DMS114 treated with DMSO at 0.1 percent for 48 hours (cell line): Measurements from ENCODE around the gene MAPK1.
"Not testable (repeated sequence)": the region's sequence is repeated elsewhere in the genome, so short reads cannot be mapped to it uniquely, and the experiment has no call there.

ENCODE experiments used
- DNase-seq: peaks from one replicate; lab custom pipeline; 2025; ENCODE audit not compliant: unreplicated experiment; lab: John Stamatoyannopoulos, UW

Gene MAPK1

DNA sequence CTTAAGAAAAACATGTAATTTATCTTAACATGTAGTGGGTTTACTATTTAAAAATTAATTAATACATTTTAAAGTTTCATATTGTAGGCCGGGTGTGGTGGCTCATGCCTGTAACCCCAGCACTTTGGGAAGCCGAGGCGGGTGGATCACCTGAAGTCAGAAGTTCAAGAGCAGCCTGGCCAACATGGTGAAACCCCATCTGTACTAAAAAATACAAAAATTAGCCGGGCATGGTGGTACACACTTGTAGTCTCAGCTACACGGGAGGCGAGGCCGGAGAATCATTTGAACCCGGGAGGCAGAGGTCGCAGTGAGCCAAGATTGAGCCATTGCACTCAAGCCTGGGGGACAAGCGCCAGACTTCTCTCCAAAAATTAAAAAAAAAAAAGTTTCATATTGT lies 73.7 kb downstream of the MAPK1 start:
- DNase-seq, result not testable (repeated sequence)

DNA sequence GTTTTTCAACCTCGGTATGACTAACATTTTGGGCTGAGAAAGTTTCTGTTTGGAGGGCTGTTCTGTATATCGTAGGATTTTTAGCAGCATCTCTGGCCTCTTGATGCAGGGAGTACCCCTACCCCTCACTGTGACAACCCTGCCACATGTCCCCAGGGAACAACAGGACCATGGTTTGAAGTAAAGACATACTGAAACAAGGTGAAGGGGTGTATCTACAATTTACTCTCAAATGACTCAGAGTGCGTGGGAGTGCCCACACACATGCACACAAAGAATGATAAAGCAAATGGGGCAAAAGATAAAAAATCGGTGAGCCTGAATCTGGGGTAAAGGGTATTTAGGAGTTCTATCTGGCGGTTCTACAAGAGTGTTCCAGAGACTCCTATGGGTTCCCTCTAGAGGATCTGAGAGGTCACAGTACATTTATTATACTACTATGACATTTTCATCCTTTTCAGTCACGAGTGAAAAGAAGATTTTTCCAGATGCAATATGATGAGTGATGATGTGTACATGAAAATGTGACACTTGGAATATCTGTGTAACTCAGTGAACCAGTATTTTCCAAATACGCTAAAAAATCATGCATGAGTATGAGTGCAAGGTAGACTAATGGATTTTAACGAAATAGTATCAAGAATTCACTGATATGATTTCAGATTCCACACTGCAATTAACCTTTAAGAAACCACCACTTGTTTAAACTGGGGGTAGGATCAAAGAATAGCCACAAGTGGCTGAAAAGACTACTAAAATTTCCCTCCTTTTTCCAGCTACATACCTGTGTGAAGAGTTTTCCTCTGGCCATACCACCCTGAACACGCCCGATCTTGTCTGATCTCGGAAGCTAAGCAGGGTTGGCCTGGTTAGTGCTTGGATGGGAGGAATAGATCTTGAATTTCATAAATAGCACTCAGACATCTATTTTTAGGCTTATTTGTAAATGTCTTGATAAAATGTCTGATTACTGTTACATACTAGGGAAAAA lies 75.5 kb downstream of the MAPK1 start:
- no peak for DNase-seq

DNA sequence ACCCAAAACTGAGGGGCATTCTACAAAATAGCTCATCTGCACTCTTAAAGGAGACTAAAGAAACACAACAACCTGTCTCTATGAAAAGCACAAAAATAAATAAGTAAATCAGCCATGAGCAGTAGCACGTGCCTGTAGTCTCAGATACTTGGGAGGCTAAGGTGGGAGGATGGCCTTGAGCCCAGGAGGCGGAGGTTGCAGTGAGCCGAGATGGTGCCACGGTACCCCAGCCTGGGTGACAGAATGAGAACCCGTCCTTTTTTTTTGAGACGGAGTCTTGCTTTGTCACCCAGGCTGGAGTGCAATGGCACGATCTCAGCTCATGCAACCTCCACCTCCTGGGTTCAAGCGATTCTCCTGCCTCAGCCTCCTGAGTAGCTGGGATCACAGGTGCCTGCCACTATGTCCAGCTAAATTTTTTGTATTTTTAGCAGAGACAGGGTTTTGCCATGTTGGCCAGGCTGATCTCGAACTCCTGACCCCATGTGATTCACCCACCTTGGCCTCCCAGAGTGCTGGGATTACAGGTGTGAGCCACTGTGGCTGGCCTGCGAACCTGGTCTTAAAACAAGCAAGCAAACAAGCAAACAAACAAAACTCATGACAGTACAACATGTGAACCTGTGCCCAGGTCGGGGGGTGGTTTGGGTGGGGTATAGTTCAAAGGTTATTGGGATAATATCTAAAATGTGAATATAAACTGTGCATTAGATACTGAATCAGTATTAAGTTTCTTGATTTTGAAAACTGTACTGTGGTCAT lies 76.4 kb downstream of the MAPK1 start:
- DNase-seq, result not testable (repeated sequence)

DNA sequence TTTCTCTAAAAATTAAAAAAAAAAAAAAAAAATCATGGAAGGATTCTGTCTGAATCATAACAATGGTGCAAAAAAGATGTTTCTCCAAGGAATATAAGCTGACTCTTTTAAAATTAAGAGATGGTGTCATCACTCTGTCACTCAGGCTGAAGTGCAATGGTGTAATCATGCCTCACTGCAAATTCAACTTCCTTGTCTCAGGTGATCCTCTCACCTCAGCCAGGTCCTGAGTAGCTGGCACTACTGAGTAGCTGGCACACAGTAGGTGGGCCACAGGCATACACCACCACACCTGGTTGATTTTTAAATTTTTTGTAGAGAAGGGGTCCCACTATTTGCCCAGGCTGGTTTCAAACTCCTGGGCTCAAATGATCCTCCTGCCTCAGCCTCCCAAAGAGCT lies 77.1 kb downstream of the MAPK1 start:
- DNase-seq, result no peak

DNA sequence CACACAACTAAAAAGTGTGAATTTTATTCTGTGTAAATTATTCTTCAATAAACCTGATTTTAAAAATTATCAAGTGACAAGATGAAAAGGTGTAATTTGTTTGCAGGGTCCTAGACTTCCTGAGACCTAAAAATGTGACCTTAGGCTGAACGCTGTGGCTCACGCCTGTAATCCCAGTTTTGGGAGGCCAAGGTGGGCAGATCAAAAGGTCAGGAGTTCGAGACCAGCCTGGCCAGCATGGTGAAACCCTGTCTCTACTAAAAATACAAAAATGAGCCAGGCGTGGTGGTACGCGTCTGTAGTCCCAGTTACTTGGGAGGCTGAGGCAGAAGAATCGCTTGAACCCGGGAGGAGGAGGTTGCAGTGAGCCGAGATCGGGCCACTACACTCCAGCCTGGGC lies 79.9 kb downstream of the MAPK1 start:
- DNase-seq, result not testable (repeated sequence)

DNA sequence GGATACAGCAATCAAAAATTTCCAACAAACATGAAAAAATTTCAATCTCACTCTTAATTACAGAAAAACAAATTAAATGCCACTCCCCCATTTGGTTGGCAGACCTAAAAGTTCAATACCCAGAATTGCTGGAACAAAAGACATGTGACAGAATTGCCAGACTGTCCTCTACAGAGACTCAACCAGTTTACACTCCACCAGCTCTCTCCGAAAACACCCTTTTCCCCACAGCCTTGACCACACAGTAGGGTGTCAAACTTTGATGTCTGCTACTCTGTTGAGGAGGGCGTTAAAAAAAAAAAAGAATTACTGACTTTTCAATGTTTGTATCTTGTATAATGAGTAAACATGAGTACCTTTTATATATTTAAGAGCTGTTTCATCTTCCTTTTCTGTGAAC lies 87.2 kb downstream of the MAPK1 start:
- DNase-seq, result no peak

DNA sequence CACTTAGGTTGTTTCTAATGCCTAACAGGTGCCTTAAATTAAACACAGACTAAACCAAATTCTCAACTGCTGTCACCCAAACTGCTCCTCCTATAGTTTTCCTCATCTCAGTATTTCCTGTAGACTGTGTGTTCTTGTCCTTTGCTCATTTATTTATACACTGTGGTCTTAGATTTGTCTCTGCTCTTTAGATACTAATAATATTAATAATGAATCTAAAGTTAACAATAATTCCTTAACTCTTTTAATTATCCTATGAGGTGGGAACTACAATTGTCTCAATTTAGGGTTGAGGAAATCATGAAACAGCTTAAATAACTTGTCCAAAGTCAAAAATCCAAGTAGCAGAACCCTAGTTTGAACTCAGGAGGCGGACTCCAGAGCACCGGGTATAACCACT lies 88.0 kb downstream of the MAPK1 start:
- DNase-seq, result no peak

DNA sequence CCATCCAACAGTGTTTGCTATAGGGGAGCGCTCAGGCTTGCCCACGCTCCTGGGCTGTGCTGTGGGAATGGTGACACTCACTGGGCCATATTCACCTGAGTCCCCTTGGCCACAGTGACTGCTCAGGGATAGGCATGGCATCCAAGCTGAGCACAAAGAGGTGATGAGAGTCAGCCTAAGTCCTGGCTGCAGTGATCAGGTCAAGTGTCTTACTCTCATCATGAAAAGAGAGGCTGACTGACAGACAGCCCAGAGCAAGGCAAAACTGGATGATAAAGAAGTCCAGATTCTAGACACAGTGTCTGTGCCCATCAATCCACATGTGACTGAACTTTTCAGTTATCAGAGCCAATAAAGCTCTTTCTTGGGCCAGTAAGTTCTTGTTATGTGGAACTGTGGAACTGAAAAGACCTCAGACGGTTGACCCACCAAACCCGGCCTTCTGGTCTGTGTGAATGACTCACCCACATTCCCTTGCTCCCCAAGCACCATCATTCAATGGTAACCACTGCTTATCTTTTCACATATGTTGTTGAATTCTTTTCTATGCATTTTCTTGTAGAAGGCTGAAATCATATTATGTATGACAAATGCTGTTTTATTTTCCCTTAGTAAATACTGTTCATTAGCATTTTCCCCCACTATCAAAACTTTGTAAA lies 88.6 kb downstream of the MAPK1 start:
- no peak for DNase-seq

DNA sequence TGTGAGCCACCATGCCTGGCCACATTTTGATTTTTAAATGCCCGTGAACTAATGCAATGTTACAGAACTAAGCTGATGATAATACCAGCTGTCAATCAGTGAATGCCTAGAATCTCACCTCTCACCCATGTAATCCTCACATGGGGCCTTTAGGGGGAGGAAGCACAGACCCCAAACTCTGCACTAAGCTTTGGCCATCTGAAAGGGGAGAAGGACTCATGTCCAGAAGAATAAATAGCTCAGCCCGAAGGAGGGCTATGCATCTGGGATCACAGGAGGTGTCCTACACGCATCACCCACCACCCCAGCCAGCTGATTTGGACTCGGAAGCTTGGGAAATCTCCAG lies 95.8 kb downstream of the MAPK1 start:
- DNase-seq, result no peak

DNA sequence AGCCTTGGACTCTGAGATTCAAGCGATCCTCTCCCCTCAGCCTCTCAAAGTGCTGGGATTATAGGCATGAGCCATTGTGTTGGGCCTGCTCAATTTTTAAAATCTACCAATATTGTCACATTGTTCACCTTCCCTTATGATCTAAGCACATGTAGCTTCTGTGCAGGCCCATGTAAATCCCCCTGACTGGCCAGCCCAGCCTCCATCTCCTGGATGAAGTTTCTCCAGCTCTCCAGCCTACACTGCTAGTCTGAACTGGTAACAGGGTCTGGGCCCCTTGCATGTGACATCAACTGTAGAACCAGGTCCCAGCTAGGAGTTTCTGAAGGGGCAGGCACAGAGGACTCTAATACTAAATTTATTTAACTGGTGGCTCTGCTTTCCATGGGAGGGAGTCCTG lies 99.0 kb downstream of the MAPK1 start:
- no peak for DNase-seq

DNA sequence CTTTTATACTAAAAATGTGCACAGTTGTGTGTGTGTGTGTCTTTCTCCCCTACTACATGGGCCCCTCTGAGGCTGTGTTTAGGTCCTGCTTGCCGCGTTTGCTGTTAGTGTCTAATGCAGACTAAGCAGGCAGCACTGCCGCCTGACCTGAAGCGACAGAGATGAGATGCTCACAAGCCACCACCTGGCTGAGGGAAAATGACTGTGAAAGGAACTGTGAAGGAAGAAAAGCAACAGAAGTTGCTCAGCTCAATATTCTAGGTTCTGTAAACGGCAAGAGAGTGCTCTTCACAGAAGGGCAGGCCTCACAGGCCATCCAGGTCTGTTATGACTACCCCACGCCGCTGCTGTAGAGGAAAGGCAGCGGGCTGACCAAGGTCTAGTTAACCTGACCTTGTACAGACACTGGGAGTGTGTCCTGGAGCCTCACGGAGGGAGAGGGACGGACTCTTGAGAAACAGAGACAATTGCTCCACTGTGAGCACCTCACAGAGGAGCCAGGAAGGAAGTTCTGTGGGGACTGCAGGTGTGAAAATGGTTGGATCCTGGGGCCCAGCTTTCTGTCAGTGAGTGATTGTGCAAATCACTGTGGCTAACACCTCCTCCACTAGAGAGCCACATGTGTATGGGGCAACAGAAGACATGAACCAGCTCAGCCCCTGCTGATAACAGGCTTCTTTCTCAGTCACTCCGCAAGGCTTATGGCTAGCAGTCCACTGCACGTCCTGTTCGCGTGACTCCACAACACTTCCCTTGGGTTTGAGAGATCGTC lies 100.6 kb downstream of the MAPK1 start:
- DNase-seq, result no peak

DNA sequence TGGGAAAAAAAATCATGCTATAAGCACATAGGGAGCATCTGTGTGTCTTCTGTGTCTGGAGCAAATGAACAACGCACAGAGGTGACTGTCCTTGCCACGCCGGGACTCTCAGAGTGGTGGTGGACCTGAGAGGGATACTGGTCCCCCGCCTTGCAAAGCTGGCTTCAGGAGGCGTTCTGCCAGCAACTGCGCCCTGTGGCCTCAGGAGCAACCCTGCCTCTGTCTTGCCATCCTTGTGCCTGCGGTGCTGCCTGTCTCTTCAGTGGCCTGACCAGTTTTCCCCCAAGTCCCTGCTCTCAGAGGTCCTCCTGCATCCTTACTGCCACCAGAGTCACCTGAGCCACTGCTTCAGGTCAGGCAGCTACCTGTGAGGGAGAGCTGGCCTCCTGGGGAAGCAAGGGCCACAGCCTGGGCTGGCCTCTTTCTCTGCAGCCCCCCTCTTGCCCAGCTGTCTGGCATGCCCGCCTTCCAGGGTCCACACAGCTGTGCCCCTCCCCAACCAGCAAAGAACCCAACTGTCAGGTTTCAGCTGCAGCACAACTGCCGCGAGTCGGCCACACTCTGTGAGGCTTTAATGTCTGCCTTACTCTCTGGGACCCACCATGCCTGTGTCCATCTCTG lies 101.4 kb downstream of the MAPK1 start:
- DNase-seq, result no peak

DNA sequence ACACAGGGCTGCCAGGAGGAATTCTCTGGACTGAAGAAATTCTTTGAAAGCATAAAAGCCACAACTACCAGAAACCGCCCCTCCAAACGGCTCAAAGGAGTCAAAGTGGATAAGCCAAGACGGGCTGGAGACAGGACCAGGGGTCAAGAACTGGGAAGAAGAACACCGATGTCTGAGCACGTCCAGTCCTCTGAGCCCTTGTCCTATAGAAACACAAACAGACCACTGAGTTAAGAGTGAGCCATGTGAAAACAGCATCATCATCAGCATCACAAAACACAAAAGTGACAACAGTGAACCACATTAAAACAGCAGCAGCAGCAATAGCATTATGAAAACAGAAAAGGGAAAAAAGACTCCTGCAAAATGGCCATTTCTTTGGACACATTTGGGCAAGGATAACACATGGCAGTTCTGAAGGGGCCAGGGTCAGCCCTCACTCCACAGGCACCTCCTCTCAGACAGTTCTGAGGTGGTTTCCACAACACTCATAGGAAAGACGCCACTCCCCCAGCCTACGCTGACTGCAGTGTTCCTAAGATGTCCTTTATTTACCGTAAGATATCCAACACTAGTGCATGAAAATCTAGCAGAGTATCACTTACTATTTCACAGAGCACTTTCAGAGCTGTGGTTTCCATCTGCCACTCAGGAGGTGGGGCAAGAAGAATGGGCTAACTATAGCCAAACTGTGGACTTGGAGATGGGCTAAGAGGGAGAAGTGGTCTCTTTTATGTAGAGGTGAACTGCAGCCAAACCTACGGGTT lies 103.2 kb downstream of the MAPK1 start:
- DNase-seq, result no peak

DNA sequence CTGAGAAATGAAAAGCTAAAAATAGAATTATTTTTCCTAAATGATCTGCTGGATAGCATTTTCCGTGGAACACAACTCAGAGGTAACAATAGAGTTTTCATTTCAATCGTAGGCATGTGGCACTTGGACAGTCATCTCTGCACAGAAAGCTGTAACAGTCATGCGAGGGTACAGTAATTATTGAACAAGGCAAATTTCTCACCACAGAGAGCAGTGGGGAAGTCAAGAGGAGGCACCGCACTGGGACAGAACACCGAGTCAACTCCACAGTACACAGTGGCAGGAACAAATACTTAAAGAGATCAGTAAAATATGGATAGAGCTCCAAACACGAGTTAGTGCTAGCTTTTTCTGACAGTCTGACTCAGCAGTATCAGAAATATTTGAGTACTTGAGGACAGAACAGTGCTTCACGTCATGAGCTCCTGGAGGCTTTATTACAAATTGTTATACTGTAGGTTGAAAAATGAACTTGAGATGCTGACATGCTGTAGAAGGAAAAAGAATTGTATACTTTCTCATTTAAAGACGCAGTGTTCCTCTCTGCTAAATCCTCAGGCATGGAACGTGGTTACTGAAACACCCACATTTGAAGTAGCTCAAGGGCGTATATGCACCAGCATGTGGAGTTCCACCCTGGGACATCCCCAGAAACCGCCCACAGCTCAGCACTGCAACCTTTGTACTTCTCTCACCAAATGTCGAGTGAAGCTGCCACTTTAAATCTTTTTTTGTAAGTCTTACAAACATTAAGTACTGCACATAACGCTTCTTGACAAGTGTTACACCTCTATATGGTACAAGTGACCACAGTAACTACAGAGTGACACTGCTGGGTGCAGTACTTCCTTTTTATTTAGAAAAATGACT lies 104.5 kb downstream of the MAPK1 start:
- no peak for DNase-seq

DNA sequence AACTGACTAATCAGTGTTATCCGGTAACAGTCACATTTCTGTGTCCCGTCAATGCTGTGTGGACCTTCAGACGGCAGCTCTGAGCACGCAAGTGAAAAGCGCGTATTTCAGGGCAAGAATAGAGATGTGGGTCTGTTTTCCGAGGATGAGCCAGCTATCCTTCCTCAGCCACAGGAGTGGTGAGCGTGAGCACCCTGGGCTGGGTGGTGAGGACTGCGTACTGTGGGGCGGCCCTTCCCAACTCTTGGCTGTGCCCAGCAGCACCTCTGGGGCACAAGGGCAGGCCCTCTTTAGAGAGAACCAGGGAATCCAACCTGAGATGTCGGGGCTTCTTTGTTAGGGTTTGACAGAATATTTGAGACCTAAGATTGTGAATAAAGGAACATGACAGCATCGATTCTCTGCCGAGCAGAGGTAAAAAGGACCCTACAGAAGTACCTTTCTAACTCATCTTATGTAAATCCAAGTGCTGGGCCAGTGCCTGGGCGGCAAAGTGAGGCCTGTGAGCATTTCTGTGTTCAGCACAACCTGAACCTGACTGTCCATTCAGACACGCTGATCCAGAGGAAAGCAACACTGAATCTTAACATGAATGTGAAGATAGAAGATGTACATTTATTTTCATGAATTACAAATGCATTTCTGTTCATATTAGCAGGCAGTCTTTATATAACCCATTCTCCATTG lies 105.3 kb downstream of the MAPK1 start:
- no peak for DNase-seq

DNA sequence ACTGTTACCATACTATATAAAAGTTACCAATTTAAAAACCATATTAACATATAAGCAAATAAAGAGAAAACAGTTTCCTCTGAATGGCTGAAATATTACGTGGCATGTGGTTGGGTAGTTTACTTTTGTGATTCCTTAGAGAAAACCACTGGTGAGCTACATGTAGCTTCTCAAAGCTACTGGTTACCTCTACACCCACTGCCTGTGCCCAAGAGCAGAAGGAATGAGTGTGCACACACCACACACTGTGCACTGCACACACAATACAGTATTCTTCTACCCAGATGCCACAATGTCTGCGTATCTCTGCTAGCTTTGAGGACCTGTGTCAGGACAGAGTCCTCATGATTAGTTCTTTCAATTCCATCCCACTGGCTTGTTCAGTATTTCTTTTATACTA lies 106.4 kb downstream of the MAPK1 start:
- no peak for DNase-seq

DNA sequence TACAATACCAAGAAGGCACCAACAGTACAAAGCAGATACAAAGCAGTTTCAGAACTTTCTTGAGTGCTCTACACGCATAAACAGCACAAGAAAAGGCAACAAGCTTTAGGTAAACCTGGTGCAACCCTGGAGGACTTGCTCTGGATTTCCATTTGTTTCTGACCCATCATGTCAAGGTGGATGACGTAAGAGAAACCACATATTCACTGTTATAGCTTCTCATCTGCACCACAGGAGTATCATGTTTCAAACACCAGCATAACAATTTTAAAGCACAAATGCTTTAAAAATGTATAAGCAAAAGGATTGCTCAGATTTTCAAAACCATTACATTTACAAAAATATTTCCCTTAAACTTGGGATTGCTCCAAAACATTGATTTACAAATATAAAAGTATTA lies 106.8 kb downstream of the MAPK1 start:
- no peak for DNase-seq

DNA sequence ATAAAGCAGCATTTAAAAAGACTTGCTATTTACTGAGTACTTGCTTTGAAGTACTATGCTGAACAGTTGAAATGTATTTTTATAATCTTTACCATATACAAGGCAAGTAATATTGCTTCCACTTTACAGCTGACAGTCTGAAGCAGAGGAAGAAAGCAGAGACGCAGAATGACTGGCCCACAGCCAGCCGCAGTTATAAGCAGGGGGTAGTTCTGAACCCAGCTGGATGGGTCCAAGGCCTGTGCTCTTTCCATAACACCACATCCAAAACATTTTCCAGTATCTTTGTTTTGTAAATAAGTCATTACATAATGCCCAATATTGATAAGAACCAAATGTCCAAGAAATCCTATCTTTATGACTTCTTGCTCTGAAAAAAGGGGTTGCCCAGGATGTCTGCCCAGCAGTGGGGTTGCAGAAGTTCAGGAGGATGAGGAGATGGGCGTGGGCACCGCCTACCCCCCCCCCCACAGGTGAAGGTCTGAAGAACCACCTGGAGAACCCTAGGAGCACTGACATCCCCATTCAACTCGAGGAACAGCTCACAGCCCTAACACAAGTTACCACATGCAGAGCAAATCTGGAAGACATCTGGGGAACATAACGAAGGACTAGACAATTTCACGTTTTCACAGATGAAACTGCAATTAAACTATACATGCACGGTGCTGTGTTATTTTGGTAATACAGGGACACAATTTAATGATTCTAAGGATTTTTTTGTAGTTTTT lies 107.6 kb downstream of the MAPK1 start:
- DNase-seq, result no peak
